Endodermal cell (in vitro differentiated cells): ENCODE measurements around the gene NPAS3. TPM values are rescaled to one million over a fixed set of nuclear protein-coding genes. Genes with fewer than 3 reads are reported as not detected.

Experiments used
- DNase-seq: peaks from one replicate; pipeline ENCODE4 v3.0.0-alpha.2; 2017
- H3K27ac ChIP-seq: 2 replicates; pipeline ENCODE4 v1.5.1; 2013; ENCODE audit warnings: mild to moderate bottlenecking, low read depth, low read length, moderate library complexity
- H3K27me3 ChIP-seq: 2 replicates; pipeline ENCODE4 v1.6.1; 2013; ENCODE audit warnings: mild to moderate bottlenecking, low read length, moderate library complexity; ENCODE audit not compliant: insufficient read depth, control insufficient read depth, poor library complexity, severe bottlenecking
- H3K36me3 ChIP-seq: 2 replicates; pipeline ENCODE4 v1.7.0; 2013; ENCODE audit warnings: mild to moderate bottlenecking, low read length, moderate library complexity; ENCODE audit not compliant: control insufficient read depth, insufficient read depth
- H3K4me1 ChIP-seq: one replicate; pipeline ENCODE4 v1.7.0; 2013; ENCODE audit warnings: low read length; ENCODE audit not compliant: control insufficient read depth, insufficient read depth
- H3K4me3 ChIP-seq: 2 replicates; pipeline ENCODE4 v1.5.1; 2013; ENCODE audit warnings: mild to moderate bottlenecking, low read length, moderate library complexity
- H3K9ac ChIP-seq: 2 replicates; pipeline ENCODE4 v1.6.1; 2013; ENCODE audit warnings: mild to moderate bottlenecking, low read length, moderate library complexity; ENCODE audit not compliant: poor library complexity, severe bottlenecking; ENCODE audit errors: extremely low read depth
- H3K9me3 ChIP-seq: 2 replicates; pipeline ENCODE4 v1.6.1; 2013; ENCODE audit warnings: mild to moderate bottlenecking, low read length, moderate library complexity; ENCODE audit not compliant: control insufficient read depth
- H3K27ac Mint-ChIP-seq: 2 replicates; pipeline ENCODE4 v1.8.0; 2020; ENCODE audit warnings: mixed read lengths
- H3K27me3 Mint-ChIP-seq: 2 replicates; pipeline ENCODE4 v1.8.0; 2021; ENCODE audit warnings: mild to moderate bottlenecking, mixed read lengths; ENCODE audit not compliant: insufficient read depth
- H3K36me3 Mint-ChIP-seq: 2 replicates; pipeline ENCODE4 v1.8.0; 2020; ENCODE audit warnings: low read depth, mixed read lengths
- H3K4me1 Mint-ChIP-seq: 2 replicates; pipeline ENCODE4 v1.8.0; 2020; ENCODE audit warnings: mixed read lengths
- H3K4me3 Mint-ChIP-seq: 2 replicates; pipeline ENCODE4 v1.8.0; 2020; ENCODE audit warnings: mild to moderate bottlenecking, moderate library complexity, mixed read lengths
- H3K9me3 Mint-ChIP-seq: 2 replicates; pipeline ENCODE4 v1.8.0; 2020; ENCODE audit warnings: mild to moderate bottlenecking, mixed read lengths
- CTCF ChIP-seq: fragments of 200-600 bp; sonication (generic); conservative IDR thresholded peaks from 2 replicates; pipeline ENCODE4 v1.5.0; 2021; ENCODE audit warnings: antibody characterized with exemption, mild to moderate bottlenecking
- WGBS, 2 experiments: methylation state at CpG; one replicate each; pipeline versions ENCODE4 v1.1.5 to v1.1.7; 2013; ENCODE audit warnings: missing lambda C conversion rate in 2 of 2, mixed read lengths in 1 of 2; ENCODE audit not compliant: insufficient coverage in 1 of 2, insufficient read length in 1 of 2; 5-methylcytosine and 5-hydroxymethylcytosine counted together
- total RNA-seq, 2 donors: library from RNA; stranded (reverse); fragmentation: NEBNext Ultra II Directional in 1 of 2; extraction: Animal tissue kit (Norgen Biotek cat#: 25700) in 1 of 2; gene quantifications; 2 replicates in 1 of 2; 3 replicates in 1 of 2; pipeline ENCODE4 v1.2.1, GENCODE V29; 2021

Gene NPAS3
- total RNA-seq, 2 donors from 2014 or later: 1.4 to 1.6 TPM

- no peak for TF ChIP-seq CTCF
- WGBS, 2 experiments: 62% methylated on average over 3 of the region's 3 CpGs; no CpG with 5 or more reads in 1 of the 2 experiments
- Histone ChIP-seq H3K4me1 (peaks cover 4% of the 10 kb centered on the region), H3K27me3 (no peaks in the 10 kb centered on the region), H3K27ac (no peak overlapping the region), H3K9me3 (no peaks in the 10 kb centered on the region), H3K4me3 (no peak overlapping the region), H3K9ac (no peak overlapping the region), H3K36me3 (no peaks in the 10 kb centered on the region)
- H3K9me3 Mint-ChIP-seq: no peaks in the 10 kb centered on the region
- H3K4me1 Mint-ChIP-seq: peaks cover 9% of the 10 kb centered on the region
- H3K36me3 Mint-ChIP-seq: no peaks in the 10 kb centered on the region
- no peak overlapping the region for H3K27ac Mint-ChIP-seq
- no peak overlapping the region for H3K4me3 Mint-ChIP-seq
- DNase-seq: no peak
- H3K27me3 Mint-ChIP-seq: no peaks in the 10 kb centered on the region
These were observed 291.3 kb downstream of the NPAS3 start for GRCh38 chr14:33230021-33230420.

GRCh38 chr14:33232031-33232430 lies 293.4 kb downstream of the NPAS3 start:
- H3K27ac Mint-ChIP-seq: no peak overlapping the region
- H3K36me3 Mint-ChIP-seq: no peaks in the 10 kb centered on the region
- no peaks in the 10 kb centered on the region for H3K9me3 ChIP-seq
- H3K9ac ChIP-seq: no peak overlapping the region
- no peaks in the 10 kb centered on the region for H3K9me3 Mint-ChIP-seq
- H3K4me1 Mint-ChIP-seq: peaks cover 9% of the 10 kb centered on the region
- DNase-seq: no peak
- H3K27ac ChIP-seq: no peak overlapping the region
- no peak for TF ChIP-seq CTCF
- no peak overlapping the region for H3K4me3 ChIP-seq
- no peaks in the 10 kb centered on the region for H3K27me3 Mint-ChIP-seq
- H3K4me3 Mint-ChIP-seq: no peak overlapping the region
- no peaks in the 10 kb centered on the region for H3K27me3 ChIP-seq
- peaks cover 4% of the 10 kb centered on the region for H3K4me1 ChIP-seq
- WGBS, 2 experiments: 92% methylated on average over 3 of the region's 3 CpGs; no CpG with 5 or more reads in 1 of the 2 experiments
- no peaks in the 10 kb centered on the region for H3K36me3 ChIP-seq

- Mint-ChIP-seq H3K36me3 (no peaks in the 10 kb centered on the region), H3K4me1 (no peaks in the 10 kb centered on the region), H3K4me3 (no peak overlapping the region), H3K27me3 (no peaks in the 10 kb centered on the region), H3K9me3 (no peaks in the 10 kb centered on the region), H3K27ac (no peak overlapping the region)
- no peak for TF ChIP-seq CTCF
- Histone ChIP-seq H3K36me3 (no peaks in the 10 kb centered on the region), H3K27ac (no peak overlapping the region), H3K9ac (no peak overlapping the region), H3K4me1 (no peaks in the 10 kb centered on the region), H3K4me3 (no peak overlapping the region), H3K9me3 (no peaks in the 10 kb centered on the region), H3K27me3 (no peaks in the 10 kb centered on the region)
- WGBS, 2 experiments: 83 to 85% methylated on average over 2 to 3 of the region's 4 CpGs
- no peak for DNase-seq
These were observed 298.5 kb downstream of the NPAS3 start for GRCh38 chr14:33237115-33237740.
